Stimulated activated CD8-positive, alpha-beta memory T cell treated with anti-CD3 and anti-CD28 coated beads, Interleukin-4, amount 100 ng/mL, for 48 hours (primary cell): ENCODE data around the gene LRRC75A.
"Not testable (repeated sequence)": the region's sequence is repeated elsewhere in the genome, so short reads cannot be mapped to it uniquely, and the experiment has no call there.

ENCODE experiments used
- DNase-seq: peaks from one replicate; pipeline ENCODE4 v3.0.0-alpha.2; 2020

Gene LRRC75A

DNA sequence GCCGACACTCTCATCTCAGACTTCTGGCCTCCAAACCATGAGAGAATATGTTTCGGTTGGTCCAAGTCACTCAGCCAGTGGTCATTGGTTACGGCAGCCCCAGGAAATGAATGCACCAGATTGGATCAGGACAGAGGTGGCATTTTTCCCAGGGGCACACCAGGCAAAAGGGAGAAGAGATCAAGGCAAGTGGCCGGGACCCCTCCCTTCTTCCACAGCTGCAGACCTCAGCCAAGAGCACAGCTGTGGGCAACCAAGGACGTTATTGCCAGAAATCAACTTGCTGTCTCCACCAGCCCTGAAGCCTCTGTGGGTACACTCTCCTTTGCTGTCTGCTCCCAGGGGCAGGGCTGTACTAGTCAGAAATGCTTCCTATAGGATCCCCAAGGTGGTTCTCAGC, 20.7 kb downstream of the LRRC75A start:
- no peak for DNase-seq

- no peak for DNase-seq
These were observed 21.7 kb downstream of the LRRC75A start for GRCh38 chr17:16470265-16470664.

DNA sequence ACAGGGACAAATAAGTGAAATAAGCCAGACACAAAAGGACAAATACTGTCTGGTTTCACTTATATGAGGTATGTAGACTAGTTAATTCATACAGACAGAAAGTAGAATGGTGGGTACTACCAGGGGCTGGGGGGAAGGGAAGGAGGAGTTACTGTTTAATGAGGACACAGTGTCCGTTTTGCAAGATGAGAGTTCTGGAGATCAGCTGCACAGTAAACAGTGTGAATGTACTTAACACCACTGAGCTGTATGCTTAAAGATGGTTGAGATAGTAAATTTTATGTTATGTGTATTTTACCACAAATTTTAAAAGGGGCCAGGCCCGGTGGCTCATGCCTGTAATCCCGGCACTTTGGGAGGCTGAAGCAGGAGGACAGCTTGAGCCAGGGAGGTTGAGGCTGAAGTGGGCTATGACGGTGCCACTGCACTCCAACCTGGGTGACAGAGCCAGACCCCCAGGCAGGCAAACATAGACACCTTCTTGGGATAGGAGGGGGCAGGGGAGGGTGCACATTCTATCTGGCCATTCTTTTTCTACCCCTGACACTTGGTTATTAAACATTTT, 23.5 kb downstream of the LRRC75A start:
- DNase-seq = no peak

GRCh38 chr17:16467886-16468285, 24.1 kb downstream of the LRRC75A start:
- DNase-seq = no peak

- DNase-seq = no peak
These were observed 24.9 kb downstream of the LRRC75A start for GRCh38 chr17:16467044-16467443.

DNA sequence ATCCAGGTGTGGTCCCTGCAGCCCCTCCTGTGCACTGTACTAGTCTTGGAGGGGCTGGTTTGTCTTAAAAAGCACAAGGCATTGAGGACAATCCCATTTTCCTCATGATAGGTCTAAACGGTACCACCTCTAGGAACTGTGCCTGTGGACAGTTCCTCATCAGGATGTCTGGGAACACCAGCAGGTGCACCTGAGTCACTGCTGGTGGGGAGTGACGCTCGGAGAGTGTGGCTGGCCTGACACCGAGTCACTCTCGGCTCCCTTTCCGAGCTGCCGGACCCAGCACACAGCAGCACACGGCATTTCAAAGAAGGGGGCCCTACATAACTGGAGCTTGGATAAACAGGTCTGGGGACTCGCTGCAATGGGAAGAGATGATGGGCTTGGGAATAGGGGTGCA, 25.6 kb downstream of the LRRC75A start:
- DNase-seq = no peak

DNA sequence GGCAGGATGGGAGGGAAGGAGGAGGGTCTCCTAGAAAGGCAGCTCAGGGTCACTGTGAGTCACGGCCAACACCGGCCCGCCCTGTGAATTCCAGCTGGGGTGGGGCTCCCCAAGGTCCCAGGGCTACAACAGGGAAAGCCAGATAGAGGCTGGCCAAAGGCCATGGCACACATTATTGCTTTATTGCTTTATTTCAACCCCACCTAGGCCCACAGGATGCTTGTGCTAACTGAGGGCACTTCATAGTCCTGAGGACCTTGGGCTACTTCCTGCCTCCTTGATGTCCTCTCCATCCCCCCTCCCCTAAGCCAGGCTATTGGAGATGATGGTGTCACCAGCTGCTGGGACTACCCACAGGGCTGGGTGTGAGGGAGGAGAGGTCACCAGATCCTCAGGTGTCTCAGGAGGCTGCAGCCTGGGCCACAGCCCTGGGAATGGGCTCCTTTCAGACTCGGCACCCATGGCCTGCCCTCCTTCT, 26.1 kb downstream of the LRRC75A start:
- no peak for DNase-seq

DNA sequence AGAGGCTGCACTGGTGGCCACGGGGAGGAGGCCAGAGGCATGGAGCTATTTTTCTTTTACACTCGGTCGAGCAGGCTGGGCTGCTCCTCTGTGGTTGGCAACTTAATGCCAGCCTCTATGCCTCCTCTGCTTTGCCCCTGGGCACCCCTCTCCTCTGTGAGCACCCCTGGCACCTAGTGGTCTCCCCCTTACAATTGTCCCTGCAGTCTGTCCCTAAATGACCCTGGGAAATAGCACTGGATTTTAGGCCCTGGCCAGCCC, 27.0 kb downstream of the LRRC75A start:
- DNase-seq = no peak

DNA sequence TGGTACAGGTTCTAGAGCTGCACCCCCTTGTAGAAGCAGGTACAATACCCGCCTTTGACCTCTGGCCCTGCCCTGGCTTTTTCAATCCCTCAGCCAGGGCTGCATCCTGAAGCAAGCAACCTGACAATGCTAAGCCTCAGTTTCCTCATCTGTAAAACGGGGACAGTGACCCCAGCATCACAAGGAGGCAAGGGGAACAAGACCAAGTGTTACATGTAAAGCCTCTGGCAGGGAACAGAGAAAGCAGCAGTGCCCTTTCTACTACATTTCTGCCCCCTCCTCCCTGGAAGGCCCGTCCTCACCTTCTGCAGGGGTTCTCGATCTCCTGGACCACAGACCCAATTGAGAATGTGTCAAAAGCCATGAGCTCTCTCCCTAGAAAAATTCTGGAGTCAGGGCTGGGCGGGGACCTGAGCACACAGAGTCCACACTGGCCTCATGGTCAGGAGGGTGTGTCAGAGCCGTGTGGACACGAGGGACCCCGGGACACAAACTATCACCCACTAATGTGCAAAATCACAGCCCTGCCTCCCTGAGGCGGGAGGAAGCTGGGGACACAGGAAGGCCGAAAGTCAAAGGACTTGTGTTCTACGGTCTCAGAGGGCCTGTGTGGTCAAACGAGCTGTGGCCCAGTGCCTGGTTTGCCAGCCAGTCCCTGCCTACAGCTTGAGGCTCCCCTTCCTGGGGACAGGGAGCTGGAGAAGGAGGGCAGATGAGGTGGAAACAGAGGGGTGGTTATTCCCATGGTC, 27.5 kb downstream of the LRRC75A start:
- no peak for DNase-seq

GRCh38 chr17:16463358-16464302, 28.4 kb downstream of the LRRC75A start:
- DNase-seq = no peak

DNA sequence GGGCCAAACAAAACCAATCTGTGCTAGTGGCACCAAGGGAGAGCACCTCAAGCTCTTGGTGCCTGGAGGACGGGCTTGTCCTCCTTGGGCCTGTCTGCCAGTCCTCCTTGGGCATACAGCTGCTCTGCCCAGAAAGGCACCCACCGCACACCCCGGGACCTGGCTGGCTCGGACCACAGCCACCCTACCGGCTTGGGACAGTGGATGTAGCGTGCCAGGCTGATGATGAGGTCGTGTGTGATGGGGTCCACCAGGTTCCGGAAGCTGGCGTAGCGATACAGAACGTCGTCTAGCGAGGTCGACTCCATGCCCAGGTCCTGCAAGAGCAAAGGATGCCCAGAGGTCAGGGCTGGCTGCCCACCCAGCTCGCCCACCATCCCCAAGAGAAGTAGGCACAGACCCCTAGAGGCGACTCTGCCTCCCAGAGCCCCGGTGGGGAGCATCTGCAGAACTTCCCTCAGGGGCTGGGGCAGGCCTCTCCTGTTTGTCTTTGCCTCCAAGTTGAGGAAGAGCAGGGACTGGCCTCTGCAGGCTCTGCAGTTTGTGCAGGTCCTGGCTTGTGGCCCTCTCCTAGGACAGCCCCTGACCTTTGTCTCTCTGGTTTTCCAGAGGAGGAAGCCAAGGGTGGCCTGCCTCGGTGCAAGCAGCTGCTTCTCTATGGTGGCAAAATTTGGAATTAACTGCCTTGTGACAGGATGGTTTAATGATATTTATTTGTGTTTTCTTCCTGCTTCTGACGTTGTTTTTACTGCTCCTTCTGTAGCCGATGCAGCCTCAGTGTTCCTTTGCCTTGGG, 29.7 kb downstream of the LRRC75A start:
- no peak for DNase-seq

GRCh38 chr17:16461606-16461866, 30.5 kb downstream of the LRRC75A start:
- no peak for DNase-seq

DNA sequence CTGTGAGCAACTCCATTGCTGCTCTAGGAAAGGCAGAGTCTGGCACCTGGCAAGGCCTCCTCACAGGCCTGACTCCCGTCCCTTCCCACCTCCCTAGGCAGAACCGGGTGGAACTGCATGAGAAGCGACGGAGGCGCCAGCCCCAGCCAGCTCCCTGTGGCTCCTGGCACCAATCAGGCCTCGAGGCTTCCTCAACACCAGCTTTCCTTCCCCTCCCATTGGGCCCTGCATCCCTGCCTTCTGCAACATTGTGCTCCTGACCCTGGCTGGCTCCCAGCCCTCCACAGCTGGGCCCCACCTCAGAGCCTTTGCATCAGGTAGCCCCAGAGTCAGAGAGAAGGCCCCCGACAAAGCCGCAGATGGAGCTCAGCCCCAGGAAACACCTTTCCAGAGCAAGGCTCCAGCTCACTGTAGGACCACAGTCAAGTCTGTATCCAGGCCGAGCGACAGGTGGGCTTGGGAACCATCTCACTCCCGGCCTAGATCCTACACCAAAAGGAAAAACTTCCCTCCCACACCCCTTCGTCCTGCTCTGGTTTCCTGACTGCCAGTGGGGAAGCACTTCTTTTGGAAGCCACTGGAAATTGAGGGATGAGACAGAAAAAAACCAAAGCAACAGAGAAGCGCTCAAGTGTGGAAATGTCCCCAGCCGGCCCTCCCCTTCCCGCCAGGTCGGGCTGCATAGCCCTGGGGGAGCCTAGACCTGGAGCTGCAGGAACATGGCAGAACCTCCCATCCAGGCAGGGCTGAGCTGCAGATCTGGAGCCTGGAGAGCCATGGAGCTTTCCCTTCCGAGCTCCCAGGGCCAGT, 31.0 kb downstream of the LRRC75A start:
- DNase-seq = no peak

- DNase-seq = no peak
These were observed 32.0 kb downstream of the LRRC75A start for GRCh38 chr17:16459855-16460550.

- no peak for DNase-seq
These were observed 32.7 kb downstream of the LRRC75A start for GRCh38 chr17:16459271-16459670.

- no peak for DNase-seq
These were observed 35.2 kb downstream of the LRRC75A start for GRCh38 chr17:16456742-16457316.

GRCh38 chr17:16455997-16456741, 35.8 kb downstream of the LRRC75A start:
- no peak for DNase-seq

- no peak for DNase-seq
These were observed 38.5 kb downstream of the LRRC75A start for GRCh38 chr17:16453493-16453851.

DNA sequence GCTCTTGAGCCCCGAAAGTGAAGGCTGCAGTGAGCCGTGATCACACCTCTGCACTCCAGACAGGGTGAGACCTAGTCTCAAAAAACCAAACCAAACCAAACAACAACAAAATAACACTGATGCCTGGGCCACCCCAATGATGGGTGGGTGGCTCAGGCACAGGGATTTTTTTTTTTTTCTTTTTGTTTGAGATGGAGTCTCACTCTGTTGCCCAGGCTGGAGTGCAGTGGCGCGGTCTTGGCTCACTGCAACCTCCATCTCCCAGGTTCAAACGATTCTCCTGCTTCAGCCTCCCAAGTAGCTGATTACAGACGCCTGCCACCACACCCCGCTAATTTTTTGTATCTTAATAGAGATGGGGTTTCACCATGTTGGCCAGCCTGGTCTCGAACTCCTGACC, 39.7 kb downstream of the LRRC75A start:
- DNase-seq = not testable (repeated sequence)

- no peak for DNase-seq
These were observed 42.0 kb downstream of the LRRC75A start for GRCh38 chr17:16450028-16450427.

DNA sequence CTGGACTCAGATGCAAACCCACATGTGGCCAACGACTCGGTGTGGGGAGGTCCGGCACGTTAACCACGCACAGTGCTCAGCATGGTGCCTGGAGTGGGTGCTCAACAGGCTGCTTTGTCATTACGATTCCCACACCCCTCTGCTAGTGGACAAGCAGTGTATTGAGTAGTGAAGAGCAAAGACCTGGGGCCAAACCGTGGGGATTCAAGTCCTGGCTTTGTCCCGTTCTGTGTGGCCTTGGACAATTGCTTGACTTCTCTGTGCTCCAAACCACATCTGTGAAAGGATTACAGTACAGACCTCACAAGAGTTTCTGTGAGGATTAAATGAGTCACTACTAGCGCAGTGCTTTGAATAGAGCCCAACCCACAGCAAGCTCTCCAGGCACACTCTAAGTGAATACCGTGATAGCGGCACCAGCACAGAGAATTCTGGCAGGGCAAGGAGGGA, 42.8 kb downstream of the LRRC75A start:
- peak; percentile 50 for DNase-seq
